Panc1 (cell line): Measurements from ENCODE around the gene NT5M. TPM values are rescaled to one million over a fixed set of nuclear protein-coding genes. Genes with fewer than 3 reads are reported as not detected.
A peak's percentile ranks its signal among the peaks of the same experiment; 100 is the strongest.

Source experiments
- ATAC-seq: fragments of 200-7000 bp; cut with Tn5 transposase; 2 replicates; pipeline ENCODE4 v1.9.1; 2020; ENCODE audit warnings: mild to moderate bottlenecking, moderate library complexity
- Bru-seq: library from RNA; stranded (reverse); fragments of 400-500 nt; gene quantifications from one replicate; lab custom pipeline; 2021; lab: Mats Ljungman, UMichigan
- BruChase-seq, 2 experiments: library from RNA; stranded (reverse); fragments of 400-500 nt; gene quantifications; one replicate each; lab custom pipeline; 2021; lab: Mats Ljungman, UMichigan
- BruUV-seq: library from RNA; stranded (reverse); fragments of 400-500 nt; replicated peaks from 2 replicates; lab custom pipeline; 2021; lab: Mats Ljungman, UMichigan
- CTCF ChIA-PET: fragments of 300-600 bp; sonication (Branson Sonifier 250); formaldehyde crosslinking; loops from one replicate; lab custom pipeline; 2022; ENCODE audit warnings: antibody characterized with exemption; lab: Charles Lee
- POLR2A ChIA-PET: fragments of 300-600 bp; sonication (Branson Sonifier 250); formaldehyde crosslinking; loops from one replicate; lab custom pipeline; 2022; ENCODE audit warnings: antibody characterized with exemption; lab: Charles Lee
- DNase-seq: peaks from one replicate; pipeline ENCODE4 v3.0.0-alpha.2; 2010; ENCODE audit warnings: low read depth, low spot score
- H3K27ac ChIP-seq: 2 replicates; pipeline ENCODE4 v1.5.1; 2011; ENCODE audit warnings: mild to moderate bottlenecking, low read length, inconsistent platforms
- H3K27me3 ChIP-seq: fragments of 200-500 bp; sonication (Bioruptor generic); 2 replicates; pipeline ENCODE4 v1.6.0; 2014; ENCODE audit warnings: low read length, inconsistent platforms; ENCODE audit not compliant: control insufficient read depth, insufficient read depth
- H3K36me3 ChIP-seq: fragments of 200-500 bp; sonication (Bioruptor generic); 2 replicates; pipeline ENCODE4 v1.5.1; 2014; ENCODE audit warnings: inconsistent platforms, mild to moderate bottlenecking, low read length, moderate library complexity; ENCODE audit not compliant: control insufficient read depth, insufficient read depth
- H3K4me1 ChIP-seq: 2 replicates; pipeline ENCODE4 v1.5.1; 2011; ENCODE audit warnings: inconsistent platforms, mild to moderate bottlenecking, low read length, moderate library complexity; ENCODE audit not compliant: control insufficient read depth, insufficient read depth
- H3K4me3 ChIP-seq, 2 experiments: 2 replicates each; pipeline ENCODE4 v1.5.1; 2011 to 2012; ENCODE audit warnings: low read depth in 2 of 2, low read length in 2 of 2, mild to moderate bottlenecking in 2 of 2, inconsistent platforms in 1 of 2, moderate library complexity in 1 of 2
- H3K9me3 ChIP-seq: fragments of 200-500 bp; sonication (Bioruptor generic); 2 replicates; pipeline ENCODE4 v1.5.1; 2014; ENCODE audit warnings: low read depth, mild to moderate bottlenecking, inconsistent platforms, low read length, moderate library complexity; ENCODE audit not compliant: control insufficient read depth, insufficient read depth
- POLR2AphosphoS5 ChIP-seq: IDR thresholded peaks from 2 replicates; pipeline ENCODE4 v1.6.1; 2012; ENCODE audit warnings: mild to moderate bottlenecking, low read depth, low read length, moderate library complexity
- REST ChIP-seq, 2 experiments: IDR thresholded peaks; 2 replicates each; pipeline ENCODE4 v1.6.1; 2011 to 2012; ENCODE audit warnings: low read depth in 2 of 2, control low read depth in 1 of 2, low read length in 1 of 2, mild to moderate bottlenecking in 1 of 2, moderate library complexity in 1 of 2; ENCODE audit not compliant: insufficient read depth in 1 of 2
- SIN3A ChIP-seq: IDR thresholded peaks from 2 replicates; pipeline ENCODE4 v1.6.1; 2012; ENCODE audit warnings: low read depth, mild to moderate bottlenecking, low read length, moderate library complexity, borderline replicate concordance; ENCODE audit not compliant: insufficient read depth
- TCF7L2 ChIP-seq: IDR thresholded peaks from 2 replicates; pipeline ENCODE4 v1.6.1; 2011; ENCODE audit warnings: mild to moderate bottlenecking, low read depth, low read length, inconsistent platforms
- in situ Hi-C: cut with HindIII; loops from 2 replicates; pipeline ENCODE4 v1.10.0; 2016; ENCODE audit warnings: low sequenced_read_pairs, low pct_unique_long_range_greater_than_20kb
- intact Hi-C: fragments of 100-400 bp; cut with micrococcal nuclease; formaldehyde crosslinking; loops from one replicate; pipeline ENCODE4 v1.10.0; 2022; ENCODE audit not compliant: unreplicated experiment
- long read RNA-seq: library from polyadenylated mRNA; unstranded; transcript quantifications from one replicate; pipeline ENCODE4 v2.0.0, GENCODE V29; 2021; ENCODE audit not compliant: unreplicated experiment
- polyA plus RNA-seq: library from polyadenylated mRNA; unstranded; fragments of >200 nt; gene quantifications from one replicate; pipeline ENCODE4 v1.2.1, GENCODE V29; 2012; ENCODE audit warnings: missing spikeins; ENCODE audit not compliant: insufficient read length
- total RNA-seq: library from RNA; stranded (reverse); gene quantifications from one replicate; pipeline ENCODE4 v1.2.1, GENCODE V29; 2021; ENCODE audit not compliant: unreplicated experiment
- TF ChIP-seq, protein P1 (sequence below): fragments of 450-650 bp; IDR thresholded peaks from 2 replicates; pipeline ENCODE4 v1.5.1; 2017; ENCODE audit warnings: mild to moderate bottlenecking

NT5M gene
- total RNA-seq (3.1 TPM), Bru-seq, nascent RNA (percentile 40 among the genes with signal in this experiment), BruChase-seq, experiment 1, labeled RNA remaining after a 2-hour chase (percentile 46 among the genes with signal in this experiment), BruChase-seq, experiment 2, labeled RNA remaining after a 6-hour chase (percentile 47 among the genes with signal in this experiment)
- 6.3 TPM for polyA plus RNA-seq
- long read RNA-seq, partial matches to known transcripts = 0 of 8 reads
- long read RNA-seq, other reads (novel, unspliced or antisense) = 4 of 8 reads

GRCh38 chr17:17303010-17303846 is at the start of gene NT5M:
Gene NT5M (plus strand): TSS chr17:17303373. CDS start chr17:17303551, 178 bp downstream.
- TF ChIP-seq POLR2AphosphoS5 = peak; percentile 58
- TF ChIP-seq, protein P1, sequence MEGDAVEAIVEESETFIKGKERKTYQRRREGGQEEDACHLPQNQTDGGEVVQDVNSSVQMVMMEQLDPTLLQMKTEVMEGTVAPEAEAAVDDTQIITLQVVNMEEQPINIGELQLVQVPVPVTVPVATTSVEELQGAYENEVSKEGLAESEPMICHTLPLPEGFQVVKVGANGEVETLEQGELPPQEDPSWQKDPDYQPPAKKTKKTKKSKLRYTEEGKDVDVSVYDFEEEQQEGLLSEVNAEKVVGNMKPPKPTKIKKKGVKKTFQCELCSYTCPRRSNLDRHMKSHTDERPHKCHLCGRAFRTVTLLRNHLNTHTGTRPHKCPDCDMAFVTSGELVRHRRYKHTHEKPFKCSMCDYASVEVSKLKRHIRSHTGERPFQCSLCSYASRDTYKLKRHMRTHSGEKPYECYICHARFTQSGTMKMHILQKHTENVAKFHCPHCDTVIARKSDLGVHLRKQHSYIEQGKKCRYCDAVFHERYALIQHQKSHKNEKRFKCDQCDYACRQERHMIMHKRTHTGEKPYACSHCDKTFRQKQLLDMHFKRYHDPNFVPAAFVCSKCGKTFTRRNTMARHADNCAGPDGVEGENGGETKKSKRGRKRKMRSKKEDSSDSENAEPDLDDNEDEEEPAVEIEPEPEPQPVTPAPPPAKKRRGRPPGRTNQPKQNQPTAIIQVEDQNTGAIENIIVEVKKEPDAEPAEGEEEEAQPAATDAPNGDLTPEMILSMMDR = no peak
- H3K27me3 ChIP-seq = no peaks in the 10 kb centered on the region
- peak within 1 kb of the TSS; percentile 81 for H3K27ac ChIP-seq
- peaks cover 16% of the 10 kb centered on the region for H3K4me1 ChIP-seq
- H3K36me3 ChIP-seq = no peaks in the 10 kb centered on the region; the same call in 1 of the 2 replicates
- CTCF ChIA-PET = no interaction called here
- no TSS peak for BruUV-seq
- intact Hi-C loops = no loop called here
- peak within 1 kb of the TSS; percentile 53 to 76 for H3K4me3 ChIP-seq
- H3K9me3 ChIP-seq = no peaks in the 10 kb centered on the region
- in situ Hi-C loops = no loop called here
- DNase-seq = no peak
- peak; percentile 89 for ATAC-seq
- POLR2A ChIA-PET = no interaction called here

DNA sequence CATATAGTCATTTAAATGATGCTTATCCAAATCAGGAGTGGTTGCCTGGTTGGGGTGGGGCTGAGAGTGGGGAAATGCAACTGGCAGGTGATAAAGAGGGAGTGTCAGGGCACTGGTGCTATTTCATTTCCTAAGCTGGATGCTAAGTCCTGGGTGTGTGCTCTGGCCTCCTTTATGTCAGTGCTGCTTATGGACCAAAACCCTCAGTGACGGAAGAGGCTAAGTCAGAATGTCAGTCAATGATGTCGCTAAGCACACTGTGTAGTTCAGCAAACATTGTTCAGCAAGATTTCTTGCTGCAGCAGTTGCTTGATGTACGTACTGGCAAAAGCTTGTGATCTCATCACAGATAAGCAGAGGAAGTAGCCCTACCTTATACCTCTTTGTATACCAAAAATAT is 49.8 kb upstream of the NT5M start:
- no TSS peak for BruUV-seq
- H3K4me1 ChIP-seq = no peaks in the 10 kb centered on the region
- intact Hi-C loops = no loop called here
- H3K27ac ChIP-seq = no peak overlapping the region
- TF ChIP-seq TCF7L2 (no peak), SIN3A (no peak), POLR2AphosphoS5 (no peak), REST (IDR thresholded peaks at IDR 0.05; ENCODE audit: insufficient read depth in 1 of 2, low read depth in 2 of 2, low read length in 1 of 2) (no peak)
- TF ChIP-seq, protein P1 = no peak
- in situ Hi-C loops = no loop called here
- no peaks in the 10 kb centered on the region for H3K9me3 ChIP-seq
- DNase-seq (no peak), ATAC-seq (no peak)
- peaks cover 5% of the 10 kb centered on the region for H3K36me3 ChIP-seq
- H3K4me3 ChIP-seq = no peak overlapping the region
- POLR2A ChIA-PET = no interaction called here
- CTCF ChIA-PET = no interaction called here
- no peaks in the 10 kb centered on the region for H3K27me3 ChIP-seq
